Dedifferentiated amniotic fluid mesenchymal stem cell (primary cell): ENCODE results near the gene AQP2.
A peak's percentile ranks its signal among the peaks of the same experiment; 100 is the strongest.

Experiments
- DNase-seq: peaks from one replicate; pipeline ENCODE4 v3.0.0-alpha.2; 2016; ENCODE audit errors: extremely low spot score

Gene AQP2

GRCh38 chr12:49941556-49942511, 8.7 kb upstream of the AQP2 start:
- no peak for DNase-seq

DNA sequence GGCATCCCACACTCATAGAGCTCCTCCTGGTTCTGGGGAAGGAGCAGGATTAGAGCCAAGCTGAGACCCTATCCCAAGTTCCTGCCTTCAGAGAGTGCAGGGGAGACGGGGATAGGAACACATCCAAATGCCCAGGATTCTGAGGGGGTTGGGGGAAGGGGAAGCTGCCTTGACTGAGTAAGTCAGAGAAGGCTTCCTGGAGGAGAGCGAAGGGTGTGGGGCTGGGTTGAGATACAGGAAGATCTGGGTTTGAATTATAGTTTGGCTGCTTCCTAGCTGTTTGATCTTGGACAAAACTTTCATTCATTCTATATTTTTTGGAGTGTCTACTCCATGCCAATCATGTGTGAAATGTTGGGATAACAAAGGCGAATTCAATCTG, 8.0 kb upstream of the AQP2 start:
- DNase-seq = no peak

DNA sequence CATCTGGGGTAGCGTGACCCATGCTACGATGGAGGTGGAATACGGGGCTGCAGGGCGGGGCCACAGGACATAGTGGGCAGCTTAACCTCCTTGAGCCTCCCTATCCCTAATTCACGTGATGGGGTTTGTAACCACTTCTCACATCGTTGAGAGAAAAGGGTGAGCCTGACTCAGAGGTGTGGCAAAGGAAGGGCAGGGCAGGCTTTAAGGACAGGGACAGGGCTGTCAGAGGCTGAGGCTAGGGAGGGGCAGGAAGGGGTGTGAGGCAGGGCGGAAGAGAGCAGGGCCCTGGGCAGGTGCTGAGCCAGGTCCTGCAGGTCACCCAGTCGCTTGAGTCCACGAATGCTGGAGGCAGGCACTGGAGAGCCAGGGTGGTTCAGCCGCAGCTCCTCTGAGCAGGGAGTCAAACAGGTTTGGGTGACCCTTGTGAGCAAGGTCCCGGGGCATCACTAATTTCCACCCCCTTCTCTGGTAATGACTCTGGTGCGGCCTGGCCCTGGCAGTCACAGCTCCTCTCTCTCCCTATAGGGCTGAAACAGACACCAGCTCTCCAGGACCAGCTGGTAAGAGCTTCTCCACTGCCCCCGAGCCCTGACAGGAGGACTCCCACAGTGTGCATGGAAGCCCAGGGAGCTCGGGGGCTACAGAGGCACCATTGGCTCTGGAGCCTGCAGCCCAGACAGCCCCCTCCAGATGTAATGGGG, 7.5 kb upstream of the AQP2 start:
- DNase-seq = no peak

GRCh38 chr12:49943625-49943960, 6.9 kb upstream of the AQP2 start:
- DNase-seq = no peak

GRCh38 chr12:49944046-49944445, 6.5 kb upstream of the AQP2 start:
- DNase-seq = no peak

GRCh38 chr12:49944718-49945117, 5.8 kb upstream of the AQP2 start:
- no peak for DNase-seq

GRCh38 chr12:49945394-49946080, 5.0 kb upstream of the AQP2 start:
- DNase-seq = peak; percentile 74

DNA sequence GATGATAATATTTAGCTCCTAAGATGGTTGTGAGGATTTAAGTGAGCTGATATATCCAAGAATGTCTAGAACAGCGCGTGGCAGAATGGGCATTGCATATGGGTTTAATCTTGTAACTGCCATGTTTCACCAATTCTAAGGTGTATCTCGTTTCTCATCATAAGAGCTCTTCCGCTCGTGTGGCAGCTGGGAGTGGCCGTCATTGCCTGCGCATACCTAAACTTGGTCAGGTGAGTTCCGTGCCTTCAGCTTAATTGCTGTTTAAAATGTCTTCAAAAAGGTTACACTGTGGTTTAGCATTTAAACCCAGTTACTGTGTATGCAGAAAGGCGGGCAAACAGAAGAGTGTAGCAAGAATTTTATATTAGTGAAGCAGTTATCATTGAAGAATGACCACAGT, 4.5 kb upstream of the AQP2 start:
- DNase-seq = no peak

GRCh38 chr12:49946497-49946896, 4.0 kb upstream of the AQP2 start:
- DNase-seq = no peak

GRCh38 chr12:49947593-49948226, 2.8 kb upstream of the AQP2 start:
- no peak for DNase-seq

DNA sequence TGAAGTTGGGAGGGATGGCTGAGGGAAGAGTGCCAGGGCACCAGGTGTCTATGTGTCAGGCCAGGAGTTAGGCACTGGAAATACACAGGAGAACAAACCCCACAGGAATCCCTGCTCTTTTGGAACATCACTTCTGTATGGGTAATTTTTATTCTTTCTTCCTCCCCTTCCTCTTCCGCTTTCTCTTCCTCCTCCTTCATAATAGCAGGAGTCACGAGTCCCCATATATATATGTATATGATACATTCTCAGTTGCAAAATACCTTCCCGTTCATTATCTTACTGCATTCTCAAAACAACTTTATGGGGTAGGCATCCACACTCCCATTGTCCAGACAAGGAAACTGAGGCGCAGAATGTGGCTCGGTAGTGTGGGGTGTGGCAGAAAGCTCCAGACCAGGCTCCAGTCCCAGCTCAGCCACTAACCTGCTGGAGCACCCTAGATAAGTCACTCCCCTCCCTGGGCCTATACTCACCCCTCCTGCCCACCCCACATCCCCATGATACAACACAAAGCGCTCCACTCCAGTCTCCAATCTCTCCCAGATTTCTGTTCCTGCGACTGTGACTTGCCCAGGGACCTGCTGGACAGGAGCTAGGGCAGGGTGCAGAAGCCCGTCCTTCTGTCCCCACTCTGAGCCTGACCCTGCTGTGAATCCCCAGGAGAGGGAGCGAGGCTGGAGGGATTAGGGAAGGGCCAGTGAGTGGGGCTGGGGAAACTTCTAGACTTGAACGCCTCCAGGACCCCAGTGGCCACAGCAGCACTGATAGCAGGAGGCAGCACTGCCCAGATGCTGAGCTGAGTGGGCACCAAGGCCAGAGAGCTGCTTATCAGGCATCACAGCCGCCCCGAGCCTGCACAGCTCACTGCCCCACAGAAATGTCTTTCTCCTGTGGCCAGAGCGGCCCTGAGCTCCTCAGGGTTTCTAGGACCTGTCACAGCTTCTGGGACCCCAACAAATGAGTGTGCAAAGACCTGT, 1.4 kb upstream of the AQP2 start:
- DNase-seq = no peak

DNA sequence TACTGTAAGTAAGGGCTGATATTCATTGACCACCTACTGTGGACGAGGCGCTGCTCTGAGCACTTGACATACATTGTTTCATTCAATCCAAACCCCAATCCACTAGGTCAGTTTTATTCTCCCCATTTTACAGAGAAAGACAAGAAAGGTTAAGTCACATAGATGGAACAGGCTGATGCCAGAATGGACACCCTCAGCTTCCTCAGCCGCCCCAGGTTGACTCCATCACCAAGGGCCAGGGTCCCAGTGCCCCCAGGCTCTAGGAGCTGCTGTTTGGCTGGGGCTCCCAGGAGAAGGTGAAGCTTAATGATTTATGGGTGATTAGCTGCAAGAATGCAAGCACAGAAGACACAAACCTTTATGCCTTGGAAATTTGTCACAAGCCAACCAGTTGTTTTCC, 671 bp upstream of the AQP2 start:
- DNase-seq = no peak

DNA sequence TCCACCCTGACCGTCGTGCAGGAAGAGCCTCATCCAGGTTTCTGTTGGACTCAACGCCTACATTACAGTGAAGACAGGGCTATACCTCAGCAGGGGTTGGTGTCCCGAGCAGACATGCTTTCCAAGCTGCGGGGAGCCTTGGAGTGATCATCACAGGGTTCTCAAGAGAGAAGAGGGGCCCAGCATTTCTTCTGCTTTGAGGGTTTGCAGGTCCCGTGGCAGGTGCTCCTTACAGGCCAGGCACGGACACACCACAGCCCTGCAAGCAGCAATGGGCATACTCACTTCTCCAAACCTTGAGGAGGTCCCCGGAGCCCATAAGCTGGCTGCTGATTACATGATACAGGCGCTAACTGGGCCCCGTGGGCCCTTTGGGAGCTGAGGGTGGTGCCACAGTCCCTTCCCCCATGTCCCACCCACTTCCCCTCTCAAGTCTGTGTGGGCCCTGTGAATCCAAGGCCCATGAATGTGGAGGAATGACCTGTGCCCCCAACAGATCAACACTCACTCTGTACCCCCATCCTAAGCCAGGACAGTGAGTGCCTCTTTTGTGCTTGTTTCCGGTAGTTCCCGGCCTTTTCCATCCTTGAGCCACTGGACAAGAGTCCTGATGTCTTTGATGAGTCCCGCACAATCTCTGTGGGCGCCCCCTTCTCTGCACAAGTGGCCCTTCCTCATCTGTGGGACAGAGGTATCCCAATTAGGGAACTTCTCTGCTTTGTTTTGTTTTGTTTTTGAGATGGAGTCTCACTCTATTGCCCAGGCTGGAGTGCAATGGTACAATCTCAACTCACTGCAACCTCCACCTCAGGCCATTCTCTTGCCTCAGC, 1.1 kb downstream of the AQP2 start:
- no peak for DNase-seq

- DNase-seq = no peak
Measured at GRCh38 chr12:49952391-49953055, 2.0 kb downstream of the AQP2 start.

DNA sequence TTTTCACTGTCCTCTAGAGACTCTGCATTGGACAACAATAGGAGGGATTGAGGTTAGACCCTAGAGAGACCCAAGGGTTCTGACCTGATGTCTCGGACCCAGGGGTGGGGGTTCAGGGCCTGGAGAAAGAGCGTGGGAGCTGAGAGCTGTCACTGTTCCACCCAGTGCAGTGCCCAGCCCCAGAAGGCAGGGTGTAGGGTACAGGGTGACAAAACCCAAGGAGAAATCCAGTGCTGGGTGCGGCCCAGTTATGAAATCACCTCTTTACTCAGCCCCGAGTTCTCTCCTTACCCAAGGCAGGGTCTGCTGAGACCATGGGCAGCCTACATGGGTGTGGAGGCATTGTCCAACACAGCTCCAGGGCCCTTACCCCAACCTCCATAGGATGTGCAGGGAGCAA, 2.6 kb downstream of the AQP2 start:
- no peak for DNase-seq

- DNase-seq = no peak
Measured at GRCh38 chr12:49953961-49954846, 3.7 kb downstream of the AQP2 start.

DNA sequence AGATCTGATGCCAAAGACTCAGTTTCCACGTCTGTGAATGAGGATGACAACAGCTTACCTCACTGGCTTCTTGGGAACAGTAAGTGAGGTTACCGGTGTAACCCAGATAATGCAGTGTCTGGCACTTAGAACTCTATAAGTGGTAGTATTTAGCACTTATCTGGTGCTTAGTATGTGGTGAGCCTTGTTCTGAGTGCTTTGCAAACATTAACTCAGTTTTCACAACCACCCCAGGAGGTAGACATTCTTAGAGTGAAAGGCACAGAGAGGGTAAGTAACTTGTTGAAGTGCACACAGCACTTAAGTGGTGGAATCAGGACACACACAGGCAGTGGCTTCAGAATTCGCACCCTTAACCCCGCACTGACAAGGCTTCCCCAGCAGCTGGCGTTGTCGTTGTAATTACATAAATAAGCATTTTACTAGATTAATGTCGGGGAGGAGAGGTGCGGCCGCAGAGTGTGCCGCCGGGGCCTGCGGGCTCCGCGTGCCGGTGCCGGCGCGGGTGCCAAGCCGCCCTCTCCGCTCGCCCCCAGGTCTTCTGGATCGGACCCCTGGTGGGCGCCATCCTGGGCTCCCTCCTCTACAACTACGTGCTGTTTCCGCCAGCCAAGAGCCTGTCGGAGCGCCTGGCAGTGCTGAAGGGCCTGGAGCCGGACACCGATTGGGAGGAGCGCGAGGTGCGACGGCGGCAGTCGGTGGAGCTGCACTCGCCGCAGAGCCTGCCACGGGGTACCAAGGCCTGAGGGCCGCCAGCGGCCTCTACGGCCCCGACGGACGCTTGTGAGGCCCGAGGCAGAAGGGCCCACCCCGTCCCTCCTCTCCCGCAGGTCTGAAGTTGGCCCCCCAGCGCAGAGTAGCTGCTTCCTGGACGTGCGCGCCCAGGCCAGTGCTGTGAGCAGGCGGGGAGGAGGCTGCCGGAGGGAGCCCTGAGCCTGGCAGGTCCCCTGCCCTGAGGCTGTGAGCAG, 4.6 kb downstream of the AQP2 start:
- DNase-seq = no peak
